Stimulated activated CD8-positive, alpha-beta memory T cell treated with anti-CD3 and anti-CD28 coated beads, Interleukin-7, amount 100 ng/mL, for 48 hours (primary cell): ENCODE measurements around the gene INPP5E.

Experiments used
- DNase-seq, 2 donors: peaks; one replicate each; pipeline ENCODE4 v3.0.0-alpha.2; 2020; ENCODE audit warnings: low read depth in 1 of 2; ENCODE audit errors: extremely low read depth in 1 of 2

Gene INPP5E

DNA sequence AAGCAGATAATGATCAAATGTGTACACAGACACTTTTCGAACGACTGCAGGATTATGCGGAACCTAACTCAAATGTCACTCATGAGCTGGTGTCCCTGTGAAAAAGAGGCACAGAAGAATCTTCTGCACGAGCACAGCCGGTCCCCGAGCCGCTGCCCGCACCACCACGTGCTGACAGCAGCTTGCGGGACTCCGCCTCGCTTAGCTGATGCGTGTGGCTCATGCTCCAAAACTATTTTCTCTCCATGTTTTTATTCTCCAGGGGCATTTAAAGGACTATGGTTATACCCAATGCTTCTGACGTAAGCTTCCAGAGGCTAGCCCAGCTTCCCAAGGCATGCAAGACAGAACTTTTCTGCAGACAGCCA lies 33.7 kb upstream of the INPP5E start:
- DNase-seq: no peak

DNA sequence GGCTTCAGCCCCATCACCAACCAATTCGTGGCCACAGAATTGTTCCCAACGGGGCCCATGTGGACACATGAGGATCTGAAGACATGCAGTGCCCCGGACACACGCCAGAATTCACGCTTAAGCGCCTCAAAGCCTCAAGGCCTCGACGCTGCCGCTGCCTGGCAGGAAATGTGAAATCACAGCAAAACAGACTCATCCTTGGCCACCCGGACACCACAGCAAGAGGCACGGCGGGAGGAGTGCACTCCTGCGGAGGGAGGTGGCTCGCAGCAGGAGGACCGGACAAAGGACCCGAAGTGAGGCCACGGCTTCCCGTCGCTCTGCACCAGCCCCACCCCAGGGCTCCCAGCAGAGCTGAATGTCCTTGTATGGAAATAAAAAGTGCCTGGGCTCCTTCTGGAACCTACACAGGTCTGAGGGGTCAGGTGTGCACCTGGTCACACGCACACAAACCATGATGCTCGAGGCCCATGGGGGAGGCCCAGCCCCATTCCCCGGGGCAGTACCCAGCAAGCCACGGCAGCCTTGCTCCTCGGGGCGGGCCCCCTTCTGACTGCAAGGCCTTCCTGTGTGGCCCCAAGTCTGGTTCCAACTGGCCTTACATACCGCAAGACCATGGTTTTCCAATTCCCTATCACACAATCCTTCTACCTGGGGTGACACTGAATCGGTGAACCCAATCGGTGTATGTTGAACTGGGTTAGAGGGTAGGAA lies 33.2 kb upstream of the INPP5E start:
- no peak for DNase-seq

DNA sequence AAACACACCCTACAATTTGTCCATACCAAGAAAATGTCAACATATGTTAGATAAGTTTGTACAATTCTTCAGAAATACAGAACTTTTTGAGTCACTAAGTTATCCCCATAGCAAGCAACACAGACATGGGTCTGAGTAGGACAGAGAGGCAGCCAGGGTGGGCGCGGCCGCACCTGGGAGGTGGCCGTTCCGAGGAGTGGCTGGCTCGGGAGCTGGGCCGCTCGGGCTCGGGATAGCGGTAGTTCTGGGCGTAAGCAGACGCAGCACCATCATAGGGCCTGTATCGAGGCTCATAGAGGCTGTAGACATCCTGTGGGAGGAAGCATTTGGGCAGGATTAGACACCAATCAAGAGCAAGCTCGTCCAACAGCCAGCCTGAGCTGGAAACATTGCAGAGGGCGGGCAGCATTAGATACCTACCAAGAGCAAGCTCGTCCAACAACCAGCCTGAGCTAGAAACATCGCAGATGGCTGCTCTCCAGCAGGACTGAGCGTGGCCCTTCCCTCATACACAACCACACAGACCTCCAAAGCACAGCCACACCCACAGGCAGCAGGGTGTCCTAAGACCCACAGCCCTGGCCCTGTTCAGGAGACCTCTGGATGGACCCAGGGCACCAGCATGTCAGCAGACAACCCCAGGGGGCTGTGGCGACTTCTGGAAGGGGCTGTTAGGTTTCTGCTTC lies 32.3 kb upstream of the INPP5E start:
- no peak for DNase-seq

DNA sequence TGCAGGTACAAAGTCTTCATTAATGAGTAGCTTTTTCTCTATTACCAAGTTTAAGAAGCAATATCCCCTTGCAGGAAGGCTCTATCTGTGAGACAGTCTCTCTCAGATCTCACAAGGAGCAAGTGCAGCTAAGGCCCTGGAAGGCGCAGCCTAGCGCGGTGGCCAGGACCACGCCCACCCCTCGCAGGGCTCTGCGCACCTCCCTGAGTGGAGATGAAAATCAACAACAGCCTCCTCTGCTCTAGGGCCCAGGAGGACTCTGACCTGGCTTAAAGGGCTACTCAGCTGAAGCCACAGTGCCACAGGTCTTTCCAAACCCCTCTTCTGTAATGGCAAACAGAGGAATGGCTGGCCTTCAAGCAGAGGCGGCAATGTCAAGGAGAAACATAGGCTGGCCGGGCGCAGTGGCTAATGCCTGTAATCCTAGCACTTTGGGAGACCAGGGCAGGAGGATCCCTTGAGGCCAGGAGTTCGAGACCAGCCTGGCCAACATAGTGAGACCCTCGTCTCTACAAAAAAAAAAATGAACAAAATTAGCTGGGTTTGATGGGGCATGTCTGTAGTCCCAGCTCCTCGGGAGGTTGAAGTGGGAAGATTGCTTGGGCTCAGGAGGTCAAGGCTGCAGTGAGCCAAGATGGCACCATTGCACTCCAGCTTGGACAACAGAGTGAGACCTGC lies 31.3 kb upstream of the INPP5E start:
- no peak for DNase-seq

DNA sequence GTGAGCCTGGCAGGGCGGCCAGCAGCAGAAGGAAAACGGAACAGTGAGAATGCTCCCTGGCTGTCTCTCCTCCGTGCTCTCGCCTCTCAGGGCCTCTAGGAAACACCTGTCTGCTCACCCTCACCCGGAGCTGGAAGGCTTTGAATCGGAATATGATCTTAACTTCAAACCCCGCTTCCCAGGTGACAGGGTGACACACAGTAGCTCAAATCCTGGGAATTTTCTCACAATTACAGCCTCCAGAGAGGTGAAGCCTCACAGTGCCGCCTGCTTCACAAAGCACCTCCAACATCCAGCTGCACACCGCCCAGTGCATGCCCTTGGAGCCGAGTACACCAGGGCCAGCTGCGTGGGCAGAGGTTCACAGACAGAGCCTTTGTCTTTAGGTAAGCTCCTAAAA lies 30.7 kb upstream of the INPP5E start:
- no peak for DNase-seq

DNA sequence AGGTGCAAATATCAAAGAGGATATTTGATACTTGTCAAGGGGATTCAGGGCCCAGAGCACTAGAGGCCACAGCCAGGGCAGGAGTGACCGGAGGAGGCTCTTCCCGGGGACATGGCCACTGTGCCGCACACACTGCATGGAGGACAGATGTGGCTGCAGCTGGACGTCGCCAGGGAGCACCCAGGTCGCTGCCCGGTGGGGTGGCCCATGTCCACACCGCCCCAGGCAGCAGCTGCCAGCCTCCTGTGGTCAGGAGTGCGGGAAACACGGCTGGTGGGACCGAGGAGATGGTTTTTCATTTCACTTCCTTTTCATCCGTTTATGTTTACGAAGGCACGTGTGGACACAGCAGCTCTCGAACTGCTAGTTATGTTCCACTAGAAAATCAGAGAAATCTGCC lies 28.1 kb upstream of the INPP5E start:
- no peak for DNase-seq

DNA sequence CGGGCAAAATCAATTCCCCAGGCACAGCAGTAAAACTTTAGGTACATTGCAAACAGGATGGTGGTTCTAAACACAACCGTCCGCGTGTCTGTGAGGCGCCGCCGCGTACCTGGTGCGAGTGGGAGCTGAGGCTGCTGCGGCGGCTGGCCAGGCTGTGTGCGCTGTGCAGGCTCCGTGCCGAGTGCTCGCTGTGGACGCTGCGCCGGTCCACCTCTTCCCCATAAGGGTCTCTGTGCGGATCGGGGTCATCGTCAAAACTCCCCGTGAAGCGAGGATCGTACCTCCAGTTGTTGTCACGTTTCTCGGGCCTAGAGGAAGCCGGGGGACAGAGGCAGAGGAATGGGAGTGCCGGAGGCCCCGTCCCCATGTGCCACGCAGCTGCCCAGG lies 26.5 kb upstream of the INPP5E start:
- no peak for DNase-seq

DNA sequence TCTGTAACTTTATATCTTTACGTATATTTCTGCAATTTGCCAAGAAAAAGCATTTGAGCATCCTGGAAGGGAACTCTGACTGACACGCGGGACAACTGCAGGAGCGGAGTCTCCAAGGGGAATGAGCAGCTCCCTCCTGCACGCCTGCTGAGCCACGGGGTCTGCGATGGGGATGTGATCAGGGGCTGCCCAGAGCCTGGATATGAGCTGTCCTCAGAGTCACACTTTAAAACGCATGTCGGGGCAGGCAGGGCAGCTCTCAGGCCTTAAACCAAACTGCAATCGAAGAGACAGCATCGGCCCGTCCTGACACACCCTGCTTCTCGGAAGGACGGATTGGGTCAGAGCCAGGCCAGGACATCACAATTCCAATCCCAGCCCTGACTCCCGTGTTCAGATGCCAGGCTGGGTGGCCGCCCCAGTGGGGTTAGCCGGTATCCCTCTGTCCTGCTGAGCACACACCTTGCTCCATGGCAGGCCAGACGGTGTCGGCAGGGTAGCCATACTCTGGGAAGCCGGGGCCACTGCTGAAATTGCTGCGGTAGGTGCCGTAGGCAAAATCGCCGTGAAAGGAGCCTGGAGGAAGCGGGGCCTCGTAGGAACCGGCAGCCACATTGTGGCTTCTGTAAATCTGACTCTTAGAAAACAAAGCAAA lies 26.0 kb upstream of the INPP5E start:
- DNase-seq: no peak

DNA sequence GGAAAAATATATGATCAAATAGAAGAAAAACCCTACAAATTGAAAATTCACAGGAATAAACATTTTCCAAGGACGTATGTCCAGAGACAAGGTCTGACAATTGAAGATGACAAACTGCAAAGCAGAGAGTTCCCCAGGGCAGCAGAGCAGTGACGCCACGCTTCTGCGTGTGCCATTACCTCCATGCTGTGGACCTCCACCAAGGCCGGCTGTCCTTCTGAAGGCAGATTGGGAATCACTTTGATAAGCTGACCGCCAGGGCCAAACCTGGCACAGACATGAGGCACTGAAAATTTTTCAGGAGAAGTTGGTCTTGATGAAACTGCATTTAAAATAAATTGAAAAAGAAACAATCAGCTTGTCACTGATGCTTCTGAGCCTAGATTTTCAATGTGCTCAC lies 24.6 kb upstream of the INPP5E start:
- DNase-seq: no peak

DNA sequence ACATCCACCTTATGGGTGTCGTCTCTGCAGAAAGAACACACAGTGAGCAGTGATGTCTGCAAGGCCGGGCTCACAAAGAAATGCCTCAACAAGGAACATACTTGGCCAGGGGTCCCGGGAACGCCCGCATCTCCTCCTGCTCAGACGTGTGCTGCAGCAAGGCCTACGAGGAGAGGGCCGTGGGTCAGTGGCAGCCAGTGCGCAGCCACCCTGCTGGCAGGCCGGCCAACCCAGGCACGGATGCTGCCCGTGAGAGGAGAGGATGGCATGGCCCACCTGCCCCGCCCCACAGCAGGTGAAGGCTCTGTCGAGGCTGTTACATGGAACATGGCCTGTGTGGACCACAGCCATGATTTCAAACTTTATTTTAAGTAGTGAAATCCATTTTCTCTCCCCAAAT lies 23.9 kb upstream of the INPP5E start:
- no peak for DNase-seq

DNA sequence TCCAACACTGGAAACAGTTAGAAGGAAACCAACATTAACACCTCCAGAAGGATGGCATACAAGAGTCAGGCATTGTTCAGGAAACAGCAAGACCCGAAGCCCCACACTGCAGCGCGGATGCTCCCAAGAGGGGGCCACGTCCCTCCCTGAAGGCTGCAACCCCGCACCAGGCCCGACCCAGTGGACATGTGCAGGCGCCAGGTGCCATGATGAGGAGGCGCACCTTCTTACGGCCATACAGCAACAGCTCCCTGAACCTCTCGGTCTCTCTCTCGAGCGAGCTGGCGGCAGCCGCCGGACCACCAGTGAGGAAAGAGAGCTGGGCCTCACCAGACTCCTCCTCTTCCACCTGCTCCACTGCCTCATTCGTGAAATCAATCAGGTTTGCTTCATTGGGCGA lies 23.0 kb upstream of the INPP5E start:
- DNase-seq: no peak

DNA sequence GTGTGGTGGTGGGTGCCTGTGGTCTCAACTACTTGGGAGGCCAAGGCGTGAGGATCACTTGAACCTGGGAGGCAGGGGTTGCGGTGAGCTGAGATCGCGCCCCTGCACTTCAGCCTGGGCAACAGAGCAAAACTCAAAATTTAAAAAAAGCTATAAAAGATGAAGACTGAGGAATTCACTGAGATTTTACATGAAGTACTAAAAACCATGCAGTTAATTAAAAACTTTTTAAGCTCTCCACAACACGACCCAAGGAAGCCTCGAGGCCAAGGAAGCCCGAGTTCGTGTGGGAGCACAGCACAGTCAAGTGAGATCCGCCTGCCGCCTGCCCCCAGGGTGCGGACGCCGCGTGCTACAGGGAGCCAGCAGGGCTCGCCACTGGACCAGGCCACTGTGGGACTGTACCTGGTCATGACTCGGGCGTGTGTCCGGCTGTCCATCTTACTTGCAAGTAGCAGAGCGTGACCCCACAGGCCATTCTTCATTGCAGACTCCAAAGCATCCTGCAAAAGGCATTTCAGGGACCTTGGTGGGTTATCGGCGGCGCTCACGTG lies 21.2 kb upstream of the INPP5E start:
- DNase-seq: no peak

DNA sequence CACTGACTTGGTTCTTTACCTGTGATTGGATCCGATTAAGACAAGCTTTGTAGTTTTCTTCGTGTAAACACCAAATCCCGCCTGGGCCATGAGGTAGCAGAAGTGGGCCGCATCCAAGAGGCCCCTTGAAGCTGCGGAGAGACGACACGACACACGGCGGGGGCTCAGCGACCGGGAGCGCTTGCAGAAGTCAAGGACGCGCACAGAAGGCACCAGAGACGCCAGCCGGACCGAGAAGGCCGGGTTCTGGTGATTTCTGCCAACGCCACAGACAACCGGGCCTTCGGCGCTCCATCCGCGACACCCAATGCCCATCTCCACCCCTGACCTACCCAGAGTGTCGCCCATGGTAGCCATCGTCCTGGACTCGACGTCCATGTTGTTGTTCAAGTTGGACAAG lies 19.8 kb upstream of the INPP5E start:
- no peak for DNase-seq

DNA sequence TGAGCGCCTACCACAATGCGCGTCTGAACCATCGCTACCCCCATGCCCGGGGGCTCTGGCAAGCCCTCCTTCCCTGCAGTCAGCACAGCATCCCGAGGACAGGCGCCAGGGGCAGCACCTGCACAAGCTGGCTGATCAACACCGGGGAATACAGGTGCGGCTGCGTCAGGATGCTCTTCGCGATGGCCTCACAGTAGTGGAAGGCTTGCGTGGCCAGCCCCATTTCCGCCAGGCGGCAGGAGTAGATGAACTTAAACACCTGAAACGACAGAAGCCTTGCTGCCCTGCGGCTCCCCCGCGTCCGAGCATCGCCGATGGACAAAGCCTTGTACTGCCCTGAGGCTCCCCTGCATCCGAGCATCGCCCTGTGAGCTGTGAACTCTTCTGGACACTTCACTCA lies 17.7 kb upstream of the INPP5E start:
- no peak for DNase-seq

DNA sequence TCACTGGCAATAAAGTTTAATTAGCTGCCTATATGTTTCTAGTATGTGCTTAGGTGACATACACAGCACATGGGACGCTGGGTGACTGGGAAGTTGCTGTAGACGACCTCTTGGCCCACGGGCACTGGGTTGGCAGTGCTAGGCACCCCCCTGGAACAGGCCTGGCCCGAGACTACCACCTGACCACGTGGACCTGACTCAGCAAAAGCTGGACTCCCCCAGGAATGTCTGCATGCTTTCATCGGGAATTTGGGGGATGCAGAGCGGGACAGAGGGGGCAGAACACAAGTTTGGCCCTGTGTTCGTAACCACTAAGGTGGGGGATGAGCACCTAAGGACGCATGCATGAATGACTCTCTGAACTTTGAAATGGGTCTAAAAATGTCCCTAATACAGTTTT lies 16.6 kb upstream of the INPP5E start:
- DNase-seq: no peak

DNA sequence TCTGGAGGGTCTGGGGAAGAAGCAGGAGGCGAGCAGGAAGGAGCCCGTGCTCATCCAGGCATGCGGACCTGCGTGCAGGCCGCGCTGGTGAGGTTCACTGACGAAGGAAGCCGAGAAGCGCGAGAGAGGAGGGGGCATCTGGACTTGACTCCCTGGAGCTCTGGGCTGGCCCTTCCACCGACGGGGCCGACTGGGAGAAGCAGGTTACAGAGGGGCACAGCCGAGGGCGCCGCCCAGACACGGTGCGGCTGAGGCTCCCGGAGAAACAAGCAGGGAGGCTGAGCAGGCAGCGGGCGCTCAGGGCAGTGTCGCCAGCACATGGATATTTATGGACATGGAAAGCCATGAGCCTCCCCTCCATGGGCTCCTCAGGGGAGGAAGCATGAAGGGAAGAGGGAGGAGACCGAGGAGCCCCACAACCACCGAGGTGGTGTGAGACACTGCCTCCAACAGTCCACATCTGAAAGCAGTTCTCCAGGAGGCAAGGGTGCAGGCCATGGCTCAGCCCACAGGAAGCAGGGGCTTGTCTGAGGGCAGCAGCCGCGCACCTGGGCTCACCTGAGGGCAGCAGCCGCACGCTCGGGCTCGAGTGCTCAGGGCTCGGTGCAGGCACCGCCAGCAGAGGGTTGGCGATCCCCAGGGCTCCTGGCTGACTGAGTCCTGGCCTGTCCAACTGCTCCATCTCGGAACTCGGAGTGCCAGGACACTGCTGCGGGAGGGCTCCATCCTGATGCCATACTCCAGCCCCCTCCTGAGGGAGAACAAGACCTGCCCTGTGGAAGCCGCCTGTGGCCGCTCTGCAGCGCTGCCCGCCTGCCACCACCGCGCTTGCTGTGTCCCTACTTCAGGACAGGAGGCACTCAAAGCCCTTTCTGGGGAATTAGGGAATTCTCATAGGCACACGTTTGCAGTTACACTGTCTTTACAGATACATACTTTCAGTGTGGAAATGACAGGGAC lies 15.7 kb upstream of the INPP5E start:
- no peak for DNase-seq

DNA sequence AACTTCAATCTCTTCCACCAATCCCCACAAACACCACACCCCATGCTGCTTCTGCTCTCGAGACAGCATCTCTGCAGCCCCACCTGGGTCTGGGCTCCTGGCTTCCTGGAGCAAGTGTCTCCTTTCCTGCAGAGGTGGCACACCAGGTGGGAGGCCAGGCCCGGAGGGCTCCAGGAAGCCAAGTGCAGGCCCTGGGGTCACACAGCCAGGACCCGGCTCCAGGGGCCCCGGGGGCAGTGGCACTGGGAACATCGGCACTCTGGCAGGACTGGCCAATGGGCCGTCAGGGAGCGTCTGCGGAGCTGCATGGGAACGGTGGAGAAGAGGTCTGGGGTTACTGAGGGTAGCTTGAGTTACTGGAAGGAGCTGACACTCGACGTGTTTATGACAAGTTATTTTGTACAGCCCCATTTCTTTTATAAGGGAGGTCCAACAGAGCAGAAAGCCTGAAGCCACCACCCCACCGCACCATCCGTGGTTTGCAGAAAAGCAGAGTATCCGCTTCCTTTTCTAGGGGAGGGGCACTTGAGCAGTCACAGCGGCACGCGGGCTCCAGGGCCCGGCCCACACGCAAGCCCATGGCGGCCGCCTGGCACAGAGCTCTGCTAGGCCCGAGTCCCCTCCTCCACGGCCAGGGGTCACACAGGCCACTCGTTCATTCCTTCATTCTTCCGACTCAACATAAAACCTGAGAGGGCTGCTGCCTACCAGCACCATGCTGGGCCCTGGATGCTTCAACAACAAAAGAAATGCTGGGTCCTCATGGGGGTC lies 14.6 kb upstream of the INPP5E start:
- no peak for DNase-seq

DNA sequence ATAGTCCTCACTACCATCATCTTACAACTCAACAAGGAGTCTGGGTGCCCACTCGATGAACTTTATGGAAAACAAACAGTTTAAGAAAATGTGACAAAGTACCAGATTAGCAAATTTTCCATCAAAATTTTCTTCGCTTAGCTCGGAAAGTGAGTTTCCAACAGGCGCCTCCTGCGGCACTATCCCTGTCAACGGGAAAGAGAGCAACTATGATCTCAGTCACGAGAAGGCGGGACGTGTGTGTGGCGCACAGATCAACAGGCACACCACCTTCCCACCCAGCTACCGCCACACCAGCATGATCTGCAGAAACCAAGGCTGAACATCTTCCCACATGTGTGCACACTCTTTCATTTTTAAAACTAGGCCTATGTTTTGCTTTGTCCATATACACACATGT lies 13.7 kb upstream of the INPP5E start:
- no peak for DNase-seq

DNA sequence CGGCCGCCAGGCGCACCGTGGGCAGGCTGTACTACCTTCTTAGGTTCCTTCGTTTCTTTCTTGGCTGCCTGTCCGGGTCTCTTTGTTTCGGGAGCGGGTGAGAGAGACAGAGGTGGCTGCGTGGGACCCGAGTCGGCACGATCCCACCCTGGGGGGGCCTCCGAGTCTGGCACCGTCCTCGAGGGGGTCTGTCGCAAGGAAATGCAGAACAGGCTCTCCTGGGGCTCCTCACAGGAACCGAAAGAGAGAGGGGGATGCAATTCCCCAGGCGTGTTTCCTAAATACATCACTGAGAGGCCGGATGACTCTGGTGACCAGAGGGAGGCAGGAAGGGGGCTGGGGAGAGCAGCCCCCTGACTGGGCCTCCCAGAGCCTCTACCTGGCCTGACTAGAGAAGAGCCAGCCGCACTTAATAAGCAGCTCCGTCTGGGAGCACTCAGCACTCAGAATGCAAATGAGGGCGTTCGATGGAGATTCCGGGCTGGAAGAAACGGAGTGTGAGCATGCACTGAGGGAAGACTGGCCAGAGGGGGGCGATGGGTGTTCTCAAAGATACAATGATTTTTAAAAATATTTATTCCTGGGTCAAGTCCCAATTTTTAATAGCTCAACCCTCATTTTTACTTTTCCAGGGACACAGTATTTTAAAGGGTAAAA lies 11.7 kb upstream of the INPP5E start:
- DNase-seq: no peak
